Measurements from ENCODE around the gene CFAP97D2. TPM values are rescaled to one million over a fixed set of nuclear protein-coding genes. Genes with fewer than 3 reads are reported as not detected.

CFAP97D2 gene
- total RNA-seq, 3 donors from 2014 or later (not counting 1 experiment from before 2014, with no cell fraction given), result 0.45 to 7.7 TPM; not detected in 1

- H3K27me3 ChIP-seq (ENCODE audit: control insufficient read depth, insufficient read depth, low read length), result no peaks in the 10 kb centered on the region
- H3K4me1 Mint-ChIP-seq, result peaks cover 31 to 57% of the 10 kb centered on the region in 2 donors
- peaks cover 98% of the 10 kb centered on the region for H3K4me1 ChIP-seq (ENCODE audit: control insufficient read depth, insufficient read depth, low read length)
- H3K4me3 Mint-ChIP-seq, result peak overlapping the region; percentile 42
- H3K36me3 Mint-ChIP-seq, result no peaks in the 10 kb centered on the region
- DNase-seq (no peak), ATAC-seq (no peak)
- 91% methylated on average over 14 of the region's 14 CpGs for WGBS (ENCODE audit: insufficient coverage)
- TF ChIP-seq CTCF (IDR thresholded peaks at IDR 0.05), result no peak
- H3K4me3 ChIP-seq (ENCODE audit: low read length), result no peak overlapping the region
- H3K36me3 ChIP-seq (ENCODE audit: control insufficient read depth, insufficient read depth, low read length), result no peaks in the 10 kb centered on the region
- no peaks in the 10 kb centered on the region for H3K9me3 Mint-ChIP-seq
- H3K27me3 Mint-ChIP-seq (ENCODE audit: low read depth in 2 of 2), result no peaks in the 10 kb centered on the region
- H3K27ac Mint-ChIP-seq, result peak overlapping the region; percentile 74 to 84
- H3K9me3 ChIP-seq (ENCODE audit: control insufficient read depth, insufficient read depth, low read length), result no peaks in the 10 kb centered on the region
- intact Hi-C loops (cut with micrococcal nuclease), result no loop called here
- H3K27ac ChIP-seq (ENCODE audit: low read length), result no peak overlapping the region
Observed at GRCh38 chr13:114145722-114146121, 33.3 kb upstream of the CFAP97D2 start.

GRCh38 chr13:114146173-114146572, 32.9 kb upstream of the CFAP97D2 start:
- Mint-ChIP-seq H3K4me1 (peaks cover 36 to 62% of the 10 kb centered on the region in 2 donors), H3K27ac (peak overlapping the region; percentile 74 to 84), H3K27me3 (ENCODE audit: low read depth in 2 of 2) (no peaks in the 10 kb centered on the region), H3K4me3 (peak overlapping the region; percentile 42), H3K9me3 (no peaks in the 10 kb centered on the region), H3K36me3 (no peaks in the 10 kb centered on the region)
- peaks cover 97% of the 10 kb centered on the region for H3K4me1 ChIP-seq (ENCODE audit: control insufficient read depth, insufficient read depth, low read length)
- 97% methylated on average over 14 of the region's 14 CpGs for WGBS (ENCODE audit: insufficient coverage)
- intact Hi-C loops (cut with micrococcal nuclease), result no loop called here
- TF ChIP-seq CTCF (IDR thresholded peaks at IDR 0.05), result no peak
- no peaks in the 10 kb centered on the region for H3K9me3 ChIP-seq (ENCODE audit: control insufficient read depth, insufficient read depth, low read length)
- no peaks in the 10 kb centered on the region for H3K36me3 ChIP-seq (ENCODE audit: control insufficient read depth, insufficient read depth, low read length)
- no peak for DNase-seq
- H3K4me3 ChIP-seq (ENCODE audit: low read length), result no peak overlapping the region
- no peak for ATAC-seq
- H3K27ac ChIP-seq (ENCODE audit: low read length), result no peak overlapping the region
- no peaks in the 10 kb centered on the region for H3K27me3 ChIP-seq (ENCODE audit: control insufficient read depth, insufficient read depth, low read length)

- 80% methylated on average over 10 of the region's 10 CpGs for WGBS (ENCODE audit: insufficient coverage)
- H3K27me3 ChIP-seq (ENCODE audit: control insufficient read depth, insufficient read depth, low read length), result no peaks in the 10 kb centered on the region
- ATAC-seq, result no peak
- no peak for DNase-seq
- H3K27ac ChIP-seq (ENCODE audit: low read length), result no peak overlapping the region
- Mint-ChIP-seq H3K27ac (peak overlapping the region; percentile 74 to 84), H3K4me3 (peak overlapping the region; percentile 42), H3K27me3 (ENCODE audit: low read depth in 2 of 2) (no peaks in the 10 kb centered on the region), H3K4me1 (peaks cover 40 to 65% of the 10 kb centered on the region in 2 donors), H3K9me3 (no peaks in the 10 kb centered on the region), H3K36me3 (no peaks in the 10 kb centered on the region)
- no peaks in the 10 kb centered on the region for H3K9me3 ChIP-seq (ENCODE audit: control insufficient read depth, insufficient read depth, low read length)
- H3K4me1 ChIP-seq (ENCODE audit: control insufficient read depth, insufficient read depth, low read length), result peaks cover 97% of the 10 kb centered on the region
- no peak for TF ChIP-seq CTCF (IDR thresholded peaks at IDR 0.05)
- intact Hi-C loops (cut with micrococcal nuclease), result no loop called here
- no peak overlapping the region for H3K4me3 ChIP-seq (ENCODE audit: low read length)
- no peaks in the 10 kb centered on the region for H3K36me3 ChIP-seq (ENCODE audit: control insufficient read depth, insufficient read depth, low read length)
Observed at GRCh38 chr13:114146629-114147028, 32.4 kb upstream of the CFAP97D2 start.

Measured in natural killer cell (primary cell).